HG02973 (cell line): ENCODE data around the gene USP17L24.
"Not testable (repeated sequence)": the region's sequence is repeated elsewhere in the genome, so short reads cannot be mapped to it uniquely, and the experiment has no call there.

ENCODE experiments used
- ATAC-seq: cut with Tn5 transposase; IDR thresholded peaks from one replicate; pipeline ENCODE4 v1.9.1; 2021; ENCODE audit warnings: moderate library complexity; ENCODE audit not compliant: unreplicated experiment

The USP17L24 gene, protein sequence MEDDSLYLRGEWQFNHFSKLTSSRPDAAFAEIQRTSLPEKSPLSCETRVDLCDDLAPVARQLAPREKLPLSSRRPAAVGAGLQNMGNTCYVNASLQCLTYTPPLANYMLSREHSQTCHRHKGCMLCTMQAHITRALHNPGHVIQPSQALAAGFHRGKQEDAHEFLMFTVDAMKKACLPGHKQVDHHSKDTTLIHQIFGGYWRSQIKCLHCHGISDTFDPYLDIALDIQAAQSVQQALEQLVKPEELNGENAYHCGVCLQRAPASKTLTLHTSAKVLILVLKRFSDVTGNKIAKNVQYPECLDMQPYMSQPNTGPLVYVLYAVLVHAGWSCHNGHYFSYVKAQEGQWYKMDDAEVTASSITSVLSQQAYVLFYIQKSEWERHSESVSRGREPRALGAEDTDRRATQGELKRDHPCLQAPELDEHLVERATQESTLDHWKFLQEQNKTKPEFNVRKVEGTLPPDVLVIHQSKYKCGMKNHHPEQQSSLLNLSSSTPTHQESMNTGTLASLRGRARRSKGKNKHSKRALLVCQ

DNA sequence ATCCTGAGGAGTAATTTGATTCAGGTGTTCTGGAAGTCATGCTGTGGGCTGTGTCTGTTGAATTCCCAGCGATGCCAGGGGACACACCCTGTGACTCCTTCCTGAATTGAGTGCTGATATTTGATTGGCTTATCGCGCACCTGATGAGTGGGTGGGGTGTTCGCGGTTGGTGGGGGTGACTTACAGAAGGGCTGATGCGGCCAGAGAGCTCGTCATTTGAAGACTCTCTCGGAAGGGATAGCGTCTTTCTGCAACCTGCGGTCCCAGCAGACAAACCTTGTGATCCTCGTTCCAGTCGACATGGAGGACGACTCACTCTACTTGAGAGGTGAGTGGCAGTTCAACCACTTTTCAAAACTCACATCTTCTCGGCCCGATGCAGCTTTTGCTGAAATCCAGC is at the start of gene USP17L24:
Gene USP17L24, plus strand, starts transcription at position 301 of the 400 bp plus-strand sequence. Its CDS starts 0 bp downstream, at position 301.
- not testable (repeated sequence) for ATAC-seq

DNA sequence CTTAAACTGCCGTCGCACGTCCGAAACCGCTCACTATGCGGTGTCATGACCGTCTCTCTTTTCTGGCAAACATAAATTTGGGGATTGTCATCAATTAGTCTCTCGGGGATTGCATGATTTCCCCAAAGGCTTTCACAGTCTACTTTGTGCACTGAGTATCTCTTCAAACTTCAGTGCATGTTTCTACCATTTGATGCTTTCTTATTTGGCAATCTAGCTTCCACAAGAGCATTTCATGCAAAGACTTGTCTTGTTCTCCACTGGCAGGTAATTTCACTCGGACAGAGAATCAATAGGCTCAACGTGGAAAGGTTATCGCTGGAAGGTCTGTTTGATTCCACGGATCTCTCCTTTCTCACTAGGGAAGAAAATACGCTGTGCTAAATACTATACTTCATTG is 774 bp upstream of the USP17L24 start:
- not testable (repeated sequence) for ATAC-seq

DNA sequence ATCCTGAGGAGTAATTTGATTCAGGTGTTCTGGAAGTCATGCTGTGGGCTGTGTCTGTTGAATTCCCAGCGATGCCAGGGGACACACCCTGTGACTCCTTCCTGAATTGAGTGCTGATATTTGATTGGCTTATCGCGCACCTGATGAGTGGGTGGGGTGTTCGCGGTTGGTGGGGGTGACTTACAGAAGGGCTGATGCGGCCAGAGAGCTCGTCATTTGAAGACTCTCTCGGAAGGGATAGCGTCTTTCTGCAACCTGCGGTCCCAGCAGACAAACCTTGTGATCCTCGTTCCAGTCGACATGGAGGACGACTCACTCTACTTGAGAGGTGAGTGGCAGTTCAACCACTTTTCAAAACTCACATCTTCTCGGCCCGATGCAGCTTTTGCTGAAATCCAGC is 4.6 kb downstream of the USP17L24 start, which contains the start of gene USP17L25:
Gene USP17L25, plus strand, starts transcription at position 301 of the 400 bp plus-strand sequence. Its CDS starts 0 bp downstream, at position 301.
- not testable (repeated sequence) for ATAC-seq

DNA sequence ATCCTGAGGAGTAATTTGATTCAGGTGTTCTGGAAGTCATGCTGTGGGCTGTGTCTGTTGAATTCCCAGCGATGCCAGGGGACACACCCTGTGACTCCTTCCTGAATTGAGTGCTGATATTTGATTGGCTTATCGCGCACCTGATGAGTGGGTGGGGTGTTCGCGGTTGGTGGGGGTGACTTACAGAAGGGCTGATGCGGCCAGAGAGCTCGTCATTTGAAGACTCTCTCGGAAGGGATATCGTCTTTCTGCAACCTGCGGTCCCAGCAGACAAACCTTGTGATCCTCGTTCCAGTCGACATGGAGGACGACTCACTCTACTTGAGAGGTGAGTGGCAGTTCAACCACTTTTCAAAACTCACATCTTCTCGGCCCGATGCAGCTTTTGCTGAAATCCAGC is 9.4 kb downstream of the USP17L24 start, which contains the start of gene USP17L26:
Gene USP17L26, plus strand, starts transcription at position 301 of the 400 bp plus-strand sequence. Its CDS starts 0 bp downstream, at position 301.
- not testable (repeated sequence) for ATAC-seq

DNA sequence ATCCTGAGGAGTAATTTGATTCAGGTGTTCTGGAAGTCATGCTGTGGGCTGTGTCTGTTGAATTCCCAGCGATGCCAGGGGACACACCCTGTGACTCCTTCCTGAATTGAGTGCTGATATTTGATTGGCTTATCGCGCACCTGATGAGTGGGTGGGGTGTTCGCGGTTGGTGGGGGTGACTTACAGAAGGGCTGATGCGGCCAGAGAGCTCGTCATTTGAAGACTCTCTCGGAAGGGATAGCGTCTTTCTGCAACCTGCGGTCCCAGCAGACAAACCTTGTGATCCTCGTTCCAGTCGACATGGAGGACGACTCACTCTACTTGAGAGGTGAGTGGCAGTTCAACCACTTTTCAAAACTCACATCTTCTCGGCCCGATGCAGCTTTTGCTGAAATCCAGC is 14.1 kb downstream of the USP17L24 start, which contains the start of gene USP17L5:
Gene USP17L5, plus strand, starts transcription at position 301 of the 400 bp plus-strand sequence. Its CDS starts 0 bp downstream, at position 301.
- ATAC-seq = not testable (repeated sequence)

DNA sequence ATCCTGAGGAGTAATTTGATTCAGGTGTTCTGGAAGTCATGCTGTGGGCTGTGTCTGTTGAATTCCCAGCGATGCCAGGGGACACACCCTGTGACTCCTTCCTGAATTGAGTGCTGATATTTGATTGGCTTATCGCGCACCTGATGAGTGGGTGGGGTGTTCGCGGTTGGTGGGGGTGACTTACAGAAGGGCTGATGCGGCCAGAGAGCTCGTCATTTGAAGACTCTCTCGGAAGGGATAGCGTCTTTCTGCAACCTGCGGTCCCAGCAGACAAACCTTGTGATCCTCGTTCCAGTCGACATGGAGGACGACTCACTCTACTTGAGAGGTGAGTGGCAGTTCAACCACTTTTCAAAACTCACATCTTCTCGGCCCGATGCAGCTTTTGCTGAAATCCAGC is 18.9 kb downstream of the USP17L24 start, which contains the start of gene USP17L27:
Gene USP17L27, plus strand, starts transcription at position 301 of the 400 bp plus-strand sequence. Its CDS starts 0 bp downstream, at position 301.
- ATAC-seq = not testable (repeated sequence)

DNA sequence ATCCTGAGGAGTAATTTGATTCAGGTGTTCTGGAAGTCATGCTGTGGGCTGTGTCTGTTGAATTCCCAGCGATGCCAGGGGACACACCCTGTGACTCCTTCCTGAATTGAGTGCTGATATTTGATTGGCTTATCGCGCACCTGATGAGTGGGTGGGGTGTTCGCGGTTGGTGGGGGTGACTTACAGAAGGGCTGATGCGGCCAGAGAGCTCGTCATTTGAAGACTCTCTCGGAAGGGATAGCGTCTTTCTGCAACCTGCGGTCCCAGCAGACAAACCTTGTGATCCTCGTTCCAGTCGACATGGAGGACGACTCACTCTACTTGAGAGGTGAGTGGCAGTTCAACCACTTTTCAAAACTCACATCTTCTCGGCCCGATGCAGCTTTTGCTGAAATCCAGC is 23.6 kb downstream of the USP17L24 start, which contains the start of gene USP17L28:
Gene USP17L28, plus strand, starts transcription at position 301 of the 400 bp plus-strand sequence. Its CDS starts 0 bp downstream, at position 301.
- not testable (repeated sequence) for ATAC-seq

DNA sequence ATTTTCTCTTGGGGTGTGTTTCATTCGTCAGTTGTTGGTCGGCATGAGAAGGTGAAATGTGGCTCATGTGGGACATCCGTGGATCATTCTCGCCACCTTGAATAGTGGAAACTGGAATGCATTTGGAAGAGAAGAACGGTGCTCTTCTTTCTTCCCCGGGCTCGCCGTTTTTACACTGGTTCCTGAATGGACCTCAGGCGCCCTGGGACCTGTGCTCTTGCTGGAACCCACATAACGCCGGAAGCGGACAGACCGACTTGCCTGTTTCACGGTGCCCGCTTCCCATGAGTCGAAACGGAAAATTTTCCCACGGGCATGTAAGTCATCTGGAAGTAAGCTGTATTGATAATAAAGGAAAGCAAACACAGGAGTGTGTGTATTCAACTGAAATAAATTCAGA is 25.9 kb downstream of the USP17L24 start:
- not testable (repeated sequence) for ATAC-seq

DNA sequence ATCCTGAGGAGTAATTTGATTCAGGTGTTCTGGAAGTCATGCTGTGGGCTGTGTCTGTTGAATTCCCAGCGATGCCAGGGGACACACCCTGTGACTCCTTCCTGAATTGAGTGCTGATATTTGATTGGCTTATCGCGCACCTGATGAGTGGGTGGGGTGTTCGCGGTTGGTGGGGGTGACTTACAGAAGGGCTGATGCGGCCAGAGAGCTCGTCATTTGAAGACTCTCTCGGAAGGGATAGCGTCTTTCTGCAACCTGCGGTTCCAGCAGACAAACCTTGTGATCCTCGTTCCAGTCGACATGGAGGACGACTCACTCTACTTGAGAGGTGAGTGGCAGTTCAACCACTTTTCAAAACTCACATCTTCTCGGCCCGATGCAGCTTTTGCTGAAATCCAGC is 28.4 kb downstream of the USP17L24 start, which contains the start of gene USP17L29:
Gene USP17L29, plus strand, starts transcription at position 301 of the 400 bp plus-strand sequence. Its CDS starts 0 bp downstream, at position 301.
- not testable (repeated sequence) for ATAC-seq

DNA sequence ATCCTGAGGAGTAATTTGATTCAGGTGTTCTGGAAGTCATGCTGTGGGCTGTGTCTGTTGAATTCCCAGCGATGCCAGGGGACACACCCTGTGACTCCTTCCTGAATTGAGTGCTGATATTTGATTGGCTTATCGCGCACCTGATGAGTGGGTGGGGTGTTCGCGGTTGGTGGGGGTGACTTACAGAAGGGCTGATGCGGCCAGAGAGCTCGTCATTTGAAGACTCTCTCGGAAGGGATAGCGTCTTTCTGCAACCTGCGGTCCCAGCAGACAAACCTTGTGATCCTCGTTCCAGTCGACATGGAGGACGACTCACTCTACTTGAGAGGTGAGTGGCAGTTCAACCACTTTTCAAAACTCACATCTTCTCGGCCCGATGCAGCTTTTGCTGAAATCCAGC is 37.9 kb downstream of the USP17L24 start, which contains the start of gene USP17L30:
Gene USP17L30, plus strand, starts transcription at position 301 of the 400 bp plus-strand sequence. Its CDS starts 0 bp downstream, at position 301.
- not testable (repeated sequence) for ATAC-seq
